SK-N-SH (cell line): ENCODE data around the gene SLC25A21. TPM values are rescaled to one million over a fixed set of nuclear protein-coding genes. Genes with fewer than 3 reads are reported as not detected.

ENCODE experiments used
- CTCF ChIA-PET: fragments of 300-600, 350-600 bp; formaldehyde crosslinking; extraction: SDS; loops from one replicate; lab custom pipeline; 2021; lab: Yijun Ruan, JAX
- POLR2A ChIA-PET: fragments of 350-600 bp; sonication (Branson Sonifier 250); formaldehyde crosslinking; extraction: SDS; loops from one replicate; lab custom pipeline; 2020; ENCODE audit warnings: antibody characterized with exemption, inconsistent platforms; lab: Yijun Ruan, JAX
- DNase-seq: peaks from one replicate; pipeline ENCODE4 v3.0.0; 2012
- H2AFZ ChIP-seq: fragments of 200-600 bp; sonication (generic); 2 replicates; pipeline ENCODE4 v1.8.1; 2016; ENCODE audit warnings: antibody characterized with exemption, mild to moderate bottlenecking, low read depth
- H3F3A ChIP-seq: fragments of 200-600 bp; sonication (generic); replicated peaks from 2 replicates; pipeline ENCODE3; 2016; ENCODE audit warnings: antibody characterized with exemption, mild to moderate bottlenecking; ENCODE audit not compliant: insufficient read depth
- H3K27ac ChIP-seq, 2 experiments: fragments of 200-500 bp in 1 of 2; fragments of 200-600 bp in 1 of 2; sonication (Bioruptor generic) in 1 of 2; sonication (generic), shearing (Covaris generic) in 1 of 2; 2 replicates each; pipeline versions ENCODE4 v1.5.1 to v1.6.1; 2014 to 2016; ENCODE audit warnings: low read depth in 2 of 2, inconsistent platforms in 1 of 2, low read length in 1 of 2, mild to moderate bottlenecking in 1 of 2, mixed read lengths in 1 of 2
- H3K27me3 ChIP-seq: fragments of 200-600 bp; sonication (generic), shearing (Covaris generic); 2 replicates; pipeline ENCODE4 v1.6.1; 2016; ENCODE audit warnings: mixed run types; ENCODE audit not compliant: insufficient read depth
- H3K36me3 ChIP-seq, 2 experiments: fragments of 200-500 bp in 1 of 2; fragments of 200-600 bp in 1 of 2; sonication (Bioruptor generic) in 1 of 2; sonication (generic) in 1 of 2; replicated peaks in 1 of 2; 2 replicates each; pipeline versions ENCODE3 to v1.5.1; 2014 to 2016; ENCODE audit warnings: low read length in 1 of 2, mild to moderate bottlenecking in 1 of 2; ENCODE audit not compliant: insufficient read depth in 2 of 2, control insufficient read depth in 1 of 2
- H3K4me1 ChIP-seq, 2 experiments: fragments of 200-500 bp in 1 of 2; fragments of 200-600 bp in 1 of 2; sonication (Bioruptor generic) in 1 of 2; sonication (generic), shearing (Covaris generic) in 1 of 2; 2 replicates each; pipeline versions ENCODE4 v1.5.1 to v1.6.1; 2014 to 2016; ENCODE audit warnings: low read depth in 1 of 2, low read length in 1 of 2, mixed run types in 1 of 2; ENCODE audit not compliant: insufficient read depth in 2 of 2, control insufficient read depth in 1 of 2
- H3K4me2 ChIP-seq: fragments of 200-600 bp; sonication (generic), shearing (Covaris generic); 2 replicates; pipeline ENCODE4 v1.6.1; 2017; ENCODE audit warnings: mixed run types
- H3K4me3 ChIP-seq, 2 experiments: fragments of 200-500 bp in 1 of 2; fragments of 200-600 bp in 1 of 2; sonication (Bioruptor generic) in 1 of 2; sonication (generic), shearing (Covaris generic) in 1 of 2; 2 replicates each; pipeline versions ENCODE4 v1.5.1 to v1.8.1; 2014 to 2016; ENCODE audit warnings: low read depth in 2 of 2, inconsistent platforms in 1 of 2, low read length in 1 of 2, mild to moderate bottlenecking in 1 of 2, mixed read lengths in 1 of 2, moderate library complexity in 1 of 2
- H3K79me2 ChIP-seq: fragments of 200-600 bp; sonication (generic); 2 replicates; pipeline ENCODE4 v1.8.1; 2017; ENCODE audit warnings: mild to moderate bottlenecking; ENCODE audit not compliant: insufficient read depth
- H3K9ac ChIP-seq: fragments of 200-600 bp; sonication (generic); 2 replicates; pipeline ENCODE4 v1.6.1; 2017; ENCODE audit warnings: mixed run types
- H3K9me2 ChIP-seq: fragments of 200-600 bp; sonication (generic); 2 replicates; pipeline ENCODE4 v1.6.1; 2017; ENCODE audit warnings: mixed run types
- H3K9me3 ChIP-seq: fragments of 200-600 bp; sonication (generic); 2 replicates; pipeline ENCODE4 v1.6.1; 2017; ENCODE audit warnings: mixed run types, mild to moderate bottlenecking, moderate library complexity
- H4K20me1 ChIP-seq: fragments of 200-600 bp; sonication (generic); 2 replicates; pipeline ENCODE4 v1.6.1; 2017; ENCODE audit warnings: mild to moderate bottlenecking, mixed run types; ENCODE audit not compliant: insufficient read depth
- FOSL2 ChIP-seq: IDR thresholded peaks from 2 replicates; pipeline ENCODE4 v1.4.0; 2012; ENCODE audit warnings: low read depth, mild to moderate bottlenecking, moderate library complexity, borderline replicate concordance
- FOXJ3 ChIP-seq: sonication (generic); formaldehyde crosslinking; IDR thresholded peaks from 2 replicates; pipeline ENCODE4 v1.5.1; 2020; ENCODE audit warnings: mild to moderate bottlenecking, missing genetic modification reagents
- FOXM1 ChIP-seq: IDR thresholded peaks from 2 replicates; pipeline ENCODE4 v1.4.0; 2012; ENCODE audit warnings: low read depth, mild to moderate bottlenecking
- GATA2 ChIP-seq: sonication (generic); formaldehyde crosslinking; IDR thresholded peaks from 2 replicates; pipeline ENCODE4 v1.5.0; 2020; ENCODE audit warnings: mild to moderate bottlenecking, missing genetic modification reagents
- JUND ChIP-seq: IDR thresholded peaks from 2 replicates; pipeline ENCODE4 v1.4.0; 2012
- MXI1 ChIP-seq: IDR thresholded peaks from 2 replicates; pipeline ENCODE4 v1.6.1; 2012; ENCODE audit warnings: mild to moderate bottlenecking, low read depth, low read length, improper control_type of control experiment
- NFIC ChIP-seq: IDR thresholded peaks from 2 replicates; pipeline ENCODE4 v1.4.0; 2012; ENCODE audit warnings: borderline replicate concordance
- NRF1 ChIP-seq: IDR thresholded peaks from 2 replicates; pipeline ENCODE4 v1.6.1; 2012; ENCODE audit warnings: low read depth, mild to moderate bottlenecking, low read length
- PBX3 ChIP-seq: IDR thresholded peaks from 2 replicates; pipeline ENCODE4; 2012
- POLR2AphosphoS5 ChIP-seq: IDR thresholded peaks from 2 replicates; pipeline ENCODE4 v1.6.1; 2012; ENCODE audit warnings: low read depth, low read length
- RAD21 ChIP-seq: IDR thresholded peaks from 2 replicates; pipeline ENCODE4 v1.6.1; 2012; ENCODE audit warnings: mild to moderate bottlenecking, low read length
- RCOR1 ChIP-seq: fragments of 150-350 bp; IDR thresholded peaks from 2 replicates; pipeline ENCODE4 v1.6.1; 2017; ENCODE audit warnings: antibody characterized with exemption, low read length
- SIN3A ChIP-seq: IDR thresholded peaks from 2 replicates; pipeline ENCODE4 v1.6.1; 2012; ENCODE audit warnings: low read depth, mild to moderate bottlenecking, low read length, moderate library complexity, borderline replicate concordance
- TCF12 ChIP-seq: IDR thresholded peaks from 2 replicates; pipeline ENCODE4 v1.4.0; 2012
- USF1 ChIP-seq: IDR thresholded peaks from 2 replicates; pipeline ENCODE4 v1.4.0; 2012; ENCODE audit warnings: low read depth, borderline replicate concordance
- YY1 ChIP-seq: IDR thresholded peaks from 2 replicates; pipeline ENCODE4 v1.4.0; 2012; ENCODE audit warnings: low read depth, mild to moderate bottlenecking
- ZBTB33 ChIP-seq: IDR thresholded peaks from 2 replicates; pipeline ENCODE4 v1.4.0; 2012; ENCODE audit warnings: low read depth, borderline replicate concordance
- WGBS: methylation state at CpG from one replicate; pipeline ENCODE4 v1.1.6; 2017; ENCODE audit warnings: low lambda C conversion rate; 5-methylcytosine and 5-hydroxymethylcytosine counted together
- polyA plus RNA-seq, 3 experiments: library from polyadenylated mRNA; depleted of rRNA; stranded (reverse); fragments of >200 nt; gene quantifications; 2 replicates each; pipeline ENCODE4 v1.2.3, GENCODE V29; 2012

The SLC25A21 gene
- polyA plus RNA-seq, 1 of the 3 experiments (the other 2 are of a cell fraction): not detected

- TF ChIP-seq MXI1 (no peak), RAD21 (no peak), GATA2 (no peak), RCOR1 (no peak), NRF1 (no peak), FOXM1 (no peak), NFIC (no peak), JUND (no peak), USF1 (no peak), ZBTB33 (no peak), FOSL2 (no peak)
- CTCF ChIA-PET: no interaction called here
- Histone ChIP-seq H3K36me3 (no peaks in the 10 kb centered on the region), H3K4me1 (no peaks in the 10 kb centered on the region), H3K9me2 (no peaks in the 10 kb centered on the region), H3F3A (no peaks in the 10 kb centered on the region), H2AFZ (no peak overlapping the region), H3K27ac (no peak overlapping the region), H3K4me3 (no peak overlapping the region), H3K79me2 (no peaks in the 10 kb centered on the region), H3K27me3 (no peaks in the 10 kb centered on the region), H4K20me1 (no peaks in the 10 kb centered on the region), H3K9ac (no peak overlapping the region), H3K4me2 (no peak overlapping the region), H3K9me3 (no peaks in the 10 kb centered on the region)
- 12% methylated on average over 6 of the region's 6 CpGs for WGBS
- DNase-seq: no peak
- POLR2A ChIA-PET: no interaction called here
Measured at GRCh38 chr14:36874396-36875138, 297.8 kb downstream of the SLC25A21 start.

- Histone ChIP-seq H4K20me1 (no peaks in the 10 kb centered on the region), H3K9me3 (no peaks in the 10 kb centered on the region), H3K9ac (no peak overlapping the region), H3K4me3 (no peak overlapping the region), H3K79me2 (no peaks in the 10 kb centered on the region), H3K4me1 (no peaks in the 10 kb centered on the region), H3K4me2 (no peak overlapping the region), H3K36me3 (no peaks in the 10 kb centered on the region), H2AFZ (no peak overlapping the region), H3K27ac (no peak overlapping the region), H3K27me3 (no peaks in the 10 kb centered on the region), H3F3A (no peaks in the 10 kb centered on the region), H3K9me2 (no peaks in the 10 kb centered on the region)
- no peak for TF ChIP-seq YY1
- no peak for TF ChIP-seq GATA2
- TF ChIP-seq RAD21: no peak
- TF ChIP-seq FOXJ3 (CRISPR knock-in tag): no peak
- TF ChIP-seq JUND: no peak
- TF ChIP-seq SIN3A: no peak
- TF ChIP-seq POLR2AphosphoS5: no peak
- TF ChIP-seq FOSL2: no peak
- no peak for TF ChIP-seq PBX3
- TF ChIP-seq TCF12: no peak
- POLR2A ChIA-PET: no interaction called here
- CTCF ChIA-PET: no interaction called here
- no peak for DNase-seq
- WGBS: 18% methylated on average over 4 of the region's 5 CpGs
Measured at GRCh38 chr14:36870776-36871175, 301.6 kb downstream of the SLC25A21 start.
